Cardiac fibroblast (primary cell): Measurements from ENCODE around the gene SLC10A7.

Experiments
- DNase-seq, 2 donors: peaks; one replicate each; pipeline versions ENCODE4 v3.0.0 to v3.0.0-alpha.2; 2010; ENCODE audit warnings: low read depth in 2 of 2
- H3K4me3 ChIP-seq, 2 donors: replicated peaks in 1 of 2; 1 replicate in 1 of 2; 2 replicates in 1 of 2; pipeline ENCODE4 v1.5.1; 2011; ENCODE audit warnings: low read depth in 2 of 2, low read length in 2 of 2, mild to moderate bottlenecking in 2 of 2, moderate library complexity in 1 of 2
- CTCF ChIP-seq: IDR thresholded peaks from one replicate; pipeline ENCODE4 v1.5.1; 2011; ENCODE audit warnings: low read depth, mild to moderate bottlenecking, low read length, inconsistent platforms

The SLC10A7 gene

DNA sequence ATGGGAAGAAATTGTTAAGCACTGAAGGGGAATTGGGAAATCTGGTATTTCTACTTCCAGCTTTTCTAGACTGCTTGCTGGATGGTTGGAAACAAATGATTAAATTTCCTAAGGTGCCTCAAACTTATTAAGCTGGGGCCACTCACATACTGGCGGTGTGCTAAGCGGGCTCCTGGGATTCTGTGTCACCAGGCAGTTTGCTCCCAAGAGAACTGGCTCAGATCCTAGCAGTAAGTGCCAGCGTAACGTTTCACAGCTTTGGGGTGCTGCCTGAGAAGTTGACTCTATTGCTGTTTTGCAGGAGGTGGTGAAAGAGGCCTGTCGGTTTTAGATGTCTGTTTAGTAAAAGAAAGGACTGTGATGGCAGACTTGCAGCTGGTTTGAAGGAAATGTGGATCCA is 314.3 kb downstream of the SLC10A7 start:
- no peak overlapping the region for H3K4me3 ChIP-seq
- no peak for DNase-seq
- no peak for TF ChIP-seq CTCF
